Measurements from ENCODE around the gene KHSRP. TPM values are rescaled to one million over a fixed set of nuclear protein-coding genes. Genes with fewer than 3 reads are reported as not detected.

KHSRP gene
- total and polyA plus RNA-seq, 2 of the 4 experiments (the other 2 are of a cell fraction), result 31.9 to 93.7 TPM

DNA sequence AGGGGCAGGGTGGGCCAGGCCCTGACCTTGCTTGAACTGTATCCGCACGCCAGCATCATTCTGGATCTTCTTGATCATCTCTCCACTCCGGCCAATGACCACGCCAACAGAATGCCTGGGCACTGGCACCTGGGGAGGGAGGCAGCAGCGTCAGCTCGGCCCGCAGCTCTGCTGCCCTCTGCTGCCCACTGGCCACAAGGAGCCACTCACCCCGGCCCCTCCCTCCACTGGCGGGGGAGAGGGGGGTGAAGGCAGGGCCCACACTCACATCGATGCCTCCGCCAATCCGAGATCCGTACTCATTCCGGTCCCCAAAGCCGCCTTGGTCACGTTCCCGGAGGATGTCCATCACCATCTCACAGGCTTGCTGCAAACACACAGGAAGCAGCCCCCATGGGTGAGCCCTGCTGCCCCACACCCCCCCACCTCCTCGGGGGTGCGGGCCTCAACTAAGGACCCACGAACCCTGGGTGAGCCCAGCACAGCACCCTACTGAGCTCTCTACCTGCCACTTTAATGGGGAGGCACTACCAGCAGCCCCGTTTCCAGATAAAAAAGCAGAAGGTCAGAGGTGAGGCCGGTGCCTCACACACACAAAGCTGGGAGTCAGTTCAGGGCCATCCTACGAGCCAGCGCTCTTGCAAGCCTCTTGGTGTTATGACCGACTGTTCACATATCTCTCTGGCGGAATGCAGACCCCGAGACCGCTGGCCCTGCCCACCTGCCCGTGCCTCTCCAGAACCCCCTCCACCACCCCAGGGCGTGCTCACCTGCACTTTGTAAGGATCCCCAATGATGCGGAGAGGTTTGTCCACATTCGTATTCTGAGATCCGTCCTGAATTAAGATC is 6.7 kb downstream of the KHSRP start:
- Histone ChIP-seq H4K5ac (ENCODE audit: low read depth, low read length) (no peak overlapping the region), H2BK120ac (ENCODE audit: low read depth, low read length) (no peak overlapping the region), H3K23ac (ENCODE audit: low read depth, low read length) (no peak overlapping the region), H2AFZ (replicated peaks; ENCODE audit: low read length, poor library complexity) (no peak overlapping the region), H3K36me3 (ENCODE audit: control insufficient read depth, insufficient read depth, low read length) (peaks cover 77% of the 10 kb centered on the region), H3K18ac (ENCODE audit: low read depth, low read length) (no peak overlapping the region), H3K4me1 (ENCODE audit: control insufficient read depth, insufficient read depth, low read length) (no peaks in the 10 kb centered on the region), H3K4ac (ENCODE audit: low read depth, low read length) (no peak overlapping the region), H4K20me1 (ENCODE audit: insufficient read depth, low read length) (peaks cover 57% of the 10 kb centered on the region), H4K8ac (ENCODE audit: low read depth in 2 of 2, low read length in 2 of 2) (no peak overlapping the region), H3K9ac (ENCODE audit: low read depth, low read length) (no peak overlapping the region), H3K79me1 (ENCODE audit: low read depth in 1 of 2, low read length in 2 of 2) (peaks cover 0 to 41% of the 10 kb centered on the region in 2 experiments; a peak in 2 of 4 replicates), H2BK20ac (ENCODE audit: low read depth, low read length) (no peak overlapping the region), H2BK15ac (ENCODE audit: low read depth, low read length) (no peak overlapping the region), H3K14ac (replicated peaks; ENCODE audit: low read depth, low read length) (no peak overlapping the region), H3K56ac (ENCODE audit: extremely low read depth, insufficient read depth, low read length) (no peak overlapping the region), H3K27me3 (ENCODE audit: control insufficient read depth, insufficient read depth, low read length) (no peaks in the 10 kb centered on the region), H3K9me1 (ENCODE audit: insufficient read depth, low read length) (no peaks in the 10 kb centered on the region), H3K9me3 (ENCODE audit: control insufficient read depth, insufficient read depth, low read length) (no peaks in the 10 kb centered on the region), H3K27ac (ENCODE audit: insufficient read depth, low read length) (no peak overlapping the region), H4K91ac (ENCODE audit: insufficient read depth, low read depth, low read length) (no peak overlapping the region), H2AK9ac (replicated peaks; ENCODE audit: low read depth, low read length, poor library complexity) (peak overlapping the region; percentile 55), H3K4me3 (ENCODE audit: insufficient read depth, low read depth, low read length) (no peak overlapping the region), H2BK5ac (ENCODE audit: low read depth, low read length, poor library complexity, severe bottlenecking) (no peak overlapping the region), H2AK5ac (ENCODE audit: low read depth, low read length) (no peak overlapping the region; the same call in 1 of the 2 replicates), H3K4me2 (ENCODE audit: low read depth, low read length) (no peak overlapping the region)
- dilution Hi-C loops (cut with HindIII; ENCODE audit: low sequenced_read_pairs, unreplicated experiment), result no loop called here
- in situ Hi-C loops (cut with MboI; ENCODE audit: low sequenced_read_pairs), result no loop called here
- intact Hi-C loops (cut with micrococcal nuclease), result loop anchor here (10.0 kb wide), 1 partner anchor 373 kb away; no protein-coding TSS in a partner anchor
- peak; percentile 5 for DNase-seq
- ATAC-seq (ENCODE audit: low read depth), result peak; percentile 77
- TF ChIP-seq, protein P1, sequence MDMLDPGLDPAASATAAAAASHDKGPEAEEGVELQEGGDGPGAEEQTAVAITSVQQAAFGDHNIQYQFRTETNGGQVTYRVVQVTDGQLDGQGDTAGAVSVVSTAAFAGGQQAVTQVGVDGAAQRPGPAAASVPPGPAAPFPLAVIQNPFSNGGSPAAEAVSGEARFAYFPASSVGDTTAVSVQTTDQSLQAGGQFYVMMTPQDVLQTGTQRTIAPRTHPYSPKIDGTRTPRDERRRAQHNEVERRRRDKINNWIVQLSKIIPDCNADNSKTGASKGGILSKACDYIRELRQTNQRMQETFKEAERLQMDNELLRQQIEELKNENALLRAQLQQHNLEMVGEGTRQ (IDR thresholded peaks at IDR 0.05; ENCODE audit: low read depth, low read length), result no peak
- TF ChIP-seq SMC3 (IDR thresholded peaks at IDR 0.05; ENCODE audit: low read depth, low read length) (peak; percentile 32; the same call in 1 of the 2 replicates), MAZ (IDR thresholded peaks at IDR 0.05; ENCODE audit: borderline replicate concordance, low read depth, low read length) (peak; percentile 58; the same call in 1 of the 2 replicates), BHLHE40 (IDR thresholded peaks at IDR 0.05; ENCODE audit: low read depth, low read length) (no peak), NFE2L2 (IDR thresholded peaks at IDR 0.05; ENCODE audit: low read depth, low read length) (no peak), RAD21 (IDR thresholded peaks at IDR 0.05; ENCODE audit: low read length) (peak; percentile 37)
- TF ChIP-seq, protein P2, sequence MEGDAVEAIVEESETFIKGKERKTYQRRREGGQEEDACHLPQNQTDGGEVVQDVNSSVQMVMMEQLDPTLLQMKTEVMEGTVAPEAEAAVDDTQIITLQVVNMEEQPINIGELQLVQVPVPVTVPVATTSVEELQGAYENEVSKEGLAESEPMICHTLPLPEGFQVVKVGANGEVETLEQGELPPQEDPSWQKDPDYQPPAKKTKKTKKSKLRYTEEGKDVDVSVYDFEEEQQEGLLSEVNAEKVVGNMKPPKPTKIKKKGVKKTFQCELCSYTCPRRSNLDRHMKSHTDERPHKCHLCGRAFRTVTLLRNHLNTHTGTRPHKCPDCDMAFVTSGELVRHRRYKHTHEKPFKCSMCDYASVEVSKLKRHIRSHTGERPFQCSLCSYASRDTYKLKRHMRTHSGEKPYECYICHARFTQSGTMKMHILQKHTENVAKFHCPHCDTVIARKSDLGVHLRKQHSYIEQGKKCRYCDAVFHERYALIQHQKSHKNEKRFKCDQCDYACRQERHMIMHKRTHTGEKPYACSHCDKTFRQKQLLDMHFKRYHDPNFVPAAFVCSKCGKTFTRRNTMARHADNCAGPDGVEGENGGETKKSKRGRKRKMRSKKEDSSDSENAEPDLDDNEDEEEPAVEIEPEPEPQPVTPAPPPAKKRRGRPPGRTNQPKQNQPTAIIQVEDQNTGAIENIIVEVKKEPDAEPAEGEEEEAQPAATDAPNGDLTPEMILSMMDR (conservative IDR thresholded peaks at IDR 0.05; ENCODE audit: low read depth, low read length), result peak; percentile 36
- ChIA-PET CTCF (no interaction called here), POLR2A (ENCODE audit: unreplicated experiment) (no interaction called here)
- 80% methylated on average over 6 of the region's 33 CpGs; no CpG with 5 or more reads in 1 of the 2 experiments for WGBS, 2 experiments (ENCODE audit: extremely low coverage in 2 of 2, insufficient read length in 1 of 2)
- BruUV-seq (replicated peaks), result no TSS peak

Data from IMR-90 (cell line).